Measurements from ENCODE around the gene NHS.
"Not testable (repeated sequence)": the region's sequence is repeated elsewhere in the genome, so short reads cannot be mapped to it uniquely, and the experiment has no call there.

NHS gene

DNA sequence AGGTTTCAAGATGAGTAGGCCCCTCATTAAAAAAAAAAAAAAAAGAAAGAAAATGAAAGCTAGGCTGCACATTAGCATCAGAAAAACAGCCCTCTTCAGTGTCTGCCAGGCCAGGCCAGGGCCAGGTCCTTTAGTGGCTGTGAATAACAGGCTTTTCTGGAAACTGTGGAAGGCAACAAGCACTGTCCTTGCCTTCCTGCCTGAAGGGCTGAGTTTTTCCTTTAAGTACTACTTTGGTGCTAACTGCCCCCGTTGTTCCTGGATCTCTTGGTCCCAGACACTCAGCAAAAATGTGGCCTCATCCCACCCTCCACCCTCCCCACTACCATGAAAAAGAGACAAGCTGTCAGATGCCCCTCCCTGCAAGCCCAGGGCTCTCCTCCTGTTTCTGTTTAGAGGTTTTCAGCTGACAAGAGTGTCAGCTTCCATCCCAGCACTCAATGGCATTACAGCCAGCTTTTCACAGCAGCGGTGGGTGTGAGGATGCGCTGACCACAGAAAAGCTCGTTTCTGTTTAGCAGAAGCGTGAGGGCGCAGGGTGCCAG lies 174.2 kb downstream of the NHS start:
- peak; percentile 19 for DNase-seq (ENCODE audit: low spot score)

DNA sequence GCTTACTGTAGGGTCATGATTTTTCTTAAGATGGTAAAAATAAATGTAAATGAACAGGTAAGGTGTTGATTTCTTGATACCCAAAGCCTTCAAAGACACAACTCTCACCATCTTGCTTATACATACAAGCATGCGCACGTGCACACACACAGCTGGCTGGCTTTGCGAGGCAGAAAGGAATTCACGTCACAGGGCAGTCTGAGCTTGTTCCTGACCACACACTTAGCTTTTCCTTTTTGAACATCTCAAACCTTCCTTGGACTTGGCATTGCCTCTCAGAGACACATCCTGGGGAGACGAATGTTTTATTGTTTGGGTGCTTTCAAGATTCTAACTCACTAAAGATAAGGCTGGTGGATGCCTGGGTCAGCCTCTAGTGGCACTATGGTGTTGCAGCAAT lies 175.0 kb downstream of the NHS start:
- DNase-seq (ENCODE audit: low spot score) = no peak

DNA sequence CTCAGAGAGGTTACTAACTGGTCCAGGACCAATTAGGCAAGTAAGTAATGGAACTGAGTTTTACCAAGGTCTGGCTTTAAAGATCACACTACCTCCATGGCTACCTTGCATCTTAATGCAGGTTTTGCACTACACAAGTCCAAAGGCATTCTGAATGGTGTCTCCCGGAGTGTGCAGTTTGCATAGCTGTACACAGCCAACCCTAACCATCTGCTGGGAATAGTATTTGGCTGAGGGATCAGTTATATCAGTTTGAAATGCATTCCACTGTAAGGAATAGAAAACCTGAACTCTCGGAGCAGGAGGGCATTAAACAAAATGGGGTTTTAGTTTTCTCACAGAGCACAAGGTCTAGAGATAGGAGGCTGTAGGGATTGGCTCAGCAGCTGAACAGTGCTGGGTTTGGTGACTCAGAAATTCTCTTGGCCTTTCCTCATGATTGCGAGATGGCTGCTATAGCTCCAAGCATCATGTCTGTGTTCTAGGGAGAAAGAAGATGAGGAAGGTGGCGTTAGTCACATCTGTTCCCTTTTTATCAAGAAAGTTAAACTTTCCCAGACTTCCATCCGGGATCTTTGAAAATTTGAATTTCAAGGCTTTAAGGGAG lies 177.1 kb downstream of the NHS start:
- no peak for DNase-seq (ENCODE audit: low spot score)

DNA sequence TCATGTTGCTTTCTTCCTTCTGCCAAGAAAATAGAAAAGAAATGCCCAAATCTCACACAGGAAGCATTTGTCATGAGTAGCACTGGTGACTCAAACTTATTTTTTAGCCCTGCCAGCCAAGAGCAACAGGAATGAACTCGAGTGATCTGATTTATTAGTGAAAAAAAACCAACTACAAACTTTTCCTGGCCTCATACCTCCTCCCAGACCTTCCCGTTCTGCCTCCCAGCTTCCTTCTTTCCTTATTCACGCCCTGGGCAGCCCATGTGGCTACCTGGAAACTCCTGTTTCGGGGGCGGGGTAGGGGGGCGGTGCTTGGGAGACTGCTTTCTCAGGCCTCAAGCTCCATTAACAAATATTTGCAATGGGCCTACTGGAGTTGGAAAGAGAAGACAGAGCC lies 178.5 kb downstream of the NHS start:
- DNase-seq (ENCODE audit: low spot score) = peak; percentile 22

DNA sequence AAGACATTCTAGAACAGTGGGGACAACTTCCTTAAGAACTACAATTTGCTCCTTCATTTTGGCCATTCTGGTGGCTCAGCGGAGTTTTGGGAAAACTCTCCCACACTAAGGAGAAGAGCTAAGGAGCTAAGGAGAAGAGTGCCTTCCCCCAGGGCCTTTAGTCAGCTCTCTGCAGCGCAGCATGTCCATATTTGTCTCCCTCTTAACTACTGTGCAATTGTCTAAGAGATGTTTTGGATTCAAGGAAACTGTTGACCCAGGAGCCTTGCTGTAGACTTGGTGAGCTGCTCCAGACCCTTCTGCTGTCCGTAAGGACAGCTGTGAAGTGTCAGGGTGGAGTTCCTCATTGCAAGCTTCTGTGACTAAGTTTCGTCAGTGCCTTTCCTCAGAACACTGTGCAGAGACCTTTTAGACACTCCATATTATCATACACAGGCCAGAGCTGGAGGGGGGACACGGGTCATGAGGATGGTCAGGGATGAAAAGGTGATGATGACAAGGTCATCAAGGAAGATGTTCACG lies 179.0 kb downstream of the NHS start:
- DNase-seq (ENCODE audit: low spot score) = no peak

DNA sequence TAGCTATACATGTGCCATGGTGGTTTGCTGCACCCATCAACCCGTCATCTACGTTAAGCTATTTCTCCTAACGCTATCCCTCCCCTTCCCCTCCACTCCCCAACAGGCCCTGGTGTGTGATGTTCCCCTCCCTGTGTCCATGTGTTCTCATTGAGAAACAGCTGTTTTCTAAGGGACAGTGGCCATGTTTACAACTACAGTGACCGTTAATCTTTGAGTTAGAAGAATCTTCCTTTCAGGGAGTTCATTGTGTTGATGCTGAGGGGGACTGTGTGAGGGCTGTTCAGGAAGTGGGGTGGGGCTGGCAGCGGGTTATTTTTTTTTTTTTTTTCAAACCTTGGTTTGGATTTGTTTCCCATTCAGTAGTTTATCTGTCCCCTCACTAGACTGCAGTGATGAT lies 179.9 kb downstream of the NHS start:
- no peak for DNase-seq (ENCODE audit: low spot score)

DNA sequence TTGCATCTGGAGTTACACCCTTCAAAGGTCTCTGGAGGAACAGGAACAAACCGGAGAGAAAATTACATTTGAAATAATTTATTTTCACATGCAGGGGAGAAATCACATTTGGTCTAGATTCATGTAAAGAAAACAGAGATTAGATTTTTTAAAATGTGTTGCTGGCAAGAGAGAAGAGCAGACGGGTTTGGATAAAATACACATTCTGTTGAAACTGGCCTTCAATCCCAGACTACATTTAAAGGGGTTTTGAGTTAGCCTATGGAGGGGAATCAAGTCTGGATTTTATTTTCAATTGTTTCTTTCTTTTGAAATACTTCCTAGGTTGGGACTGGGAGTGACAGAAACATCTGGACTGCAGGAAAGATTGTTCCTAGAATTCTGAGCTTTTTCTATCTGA lies 180.8 kb downstream of the NHS start:
- DNase-seq (ENCODE audit: low spot score) = no peak

DNA sequence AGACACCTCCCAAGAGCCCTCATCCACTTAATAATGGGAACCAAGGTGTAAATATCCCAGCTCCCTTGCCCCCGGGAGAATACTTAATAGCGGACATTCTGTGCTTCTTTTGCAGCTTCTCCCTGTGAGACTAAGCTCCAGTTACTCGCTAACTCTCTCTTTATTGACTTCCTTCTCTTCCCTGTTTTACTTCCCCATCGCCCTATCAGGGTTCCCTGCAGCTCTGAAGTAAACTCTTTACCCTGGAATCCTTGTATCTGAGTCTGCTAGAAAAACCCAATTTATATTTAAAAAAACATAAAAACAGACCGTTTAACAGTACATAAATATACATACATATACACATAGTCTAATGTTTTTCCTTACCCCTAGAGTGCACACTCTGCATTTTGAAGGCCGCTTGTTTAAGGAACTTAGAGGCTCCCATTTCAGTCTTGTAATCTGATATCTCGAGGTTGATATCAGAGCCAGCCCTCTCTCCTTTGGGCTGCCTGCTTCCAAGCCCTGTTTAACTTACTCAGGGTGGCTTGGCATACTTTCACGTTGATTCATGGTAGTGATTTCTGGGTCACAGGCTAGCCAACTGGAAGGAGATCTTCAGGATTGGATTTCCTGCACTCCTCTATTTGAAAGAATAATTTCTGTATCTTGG lies 184.9 kb downstream of the NHS start:
- peak; percentile 24 for DNase-seq (ENCODE audit: low spot score)

DNA sequence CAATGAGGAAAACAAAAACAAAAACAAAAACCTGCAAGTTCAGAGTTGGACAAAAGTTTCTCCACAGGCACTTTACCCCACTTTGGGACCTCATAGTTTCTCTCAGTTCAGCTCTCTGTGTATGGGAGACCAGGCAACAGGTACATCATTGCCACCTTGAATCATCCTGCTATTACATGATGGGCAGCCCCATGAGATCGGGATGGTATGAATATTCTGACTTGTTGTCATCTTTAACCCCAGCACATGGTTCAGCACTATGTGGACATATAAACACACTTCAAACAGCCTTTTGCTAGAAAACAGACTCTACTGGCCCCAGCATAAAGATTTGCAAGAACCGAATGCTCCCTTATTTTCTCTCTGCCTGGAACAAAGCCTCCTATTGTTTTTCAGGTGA lies 185.4 kb downstream of the NHS start:
- DNase-seq (ENCODE audit: low spot score) = no peak

DNA sequence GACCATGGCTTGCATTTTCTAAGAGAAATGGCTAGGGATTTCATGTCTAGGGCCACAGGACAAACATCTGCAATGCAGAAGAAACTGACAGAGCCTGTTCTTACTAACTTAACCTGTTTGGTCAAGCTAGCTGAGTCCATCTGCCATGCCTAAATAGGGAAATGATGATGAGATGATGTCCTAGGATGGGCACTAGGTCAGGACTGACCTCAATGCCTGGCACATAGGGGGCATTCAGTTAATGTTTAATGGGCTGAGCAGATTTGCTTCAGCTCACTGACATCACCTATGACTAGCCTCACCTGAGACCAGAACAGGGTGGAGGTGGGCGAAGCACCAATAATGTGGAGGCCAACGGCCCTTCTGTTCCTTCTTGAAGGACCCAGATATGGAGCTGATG lies 188.1 kb downstream of the NHS start:
- DNase-seq (ENCODE audit: low spot score) = no peak

DNA sequence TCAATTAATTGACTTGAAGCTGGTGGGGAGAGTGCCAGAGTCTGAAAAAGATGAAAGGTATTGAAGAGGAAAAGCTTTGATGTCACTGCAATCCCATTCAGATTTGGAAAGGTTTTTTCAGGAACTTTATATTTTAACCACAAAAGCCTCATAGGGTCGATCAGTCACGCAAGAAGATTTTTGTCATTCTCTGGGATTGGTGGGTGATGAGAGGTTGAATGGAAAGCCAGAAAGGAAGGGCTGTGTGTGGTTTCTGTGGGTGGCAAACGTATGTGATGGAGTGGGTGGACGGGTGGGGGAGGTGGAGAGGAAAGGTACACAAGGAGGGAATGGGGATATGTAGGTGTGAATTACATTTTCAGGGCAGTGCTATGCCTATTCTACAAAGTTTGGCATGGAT lies 188.5 kb downstream of the NHS start:
- no peak for DNase-seq (ENCODE audit: low spot score)

DNA sequence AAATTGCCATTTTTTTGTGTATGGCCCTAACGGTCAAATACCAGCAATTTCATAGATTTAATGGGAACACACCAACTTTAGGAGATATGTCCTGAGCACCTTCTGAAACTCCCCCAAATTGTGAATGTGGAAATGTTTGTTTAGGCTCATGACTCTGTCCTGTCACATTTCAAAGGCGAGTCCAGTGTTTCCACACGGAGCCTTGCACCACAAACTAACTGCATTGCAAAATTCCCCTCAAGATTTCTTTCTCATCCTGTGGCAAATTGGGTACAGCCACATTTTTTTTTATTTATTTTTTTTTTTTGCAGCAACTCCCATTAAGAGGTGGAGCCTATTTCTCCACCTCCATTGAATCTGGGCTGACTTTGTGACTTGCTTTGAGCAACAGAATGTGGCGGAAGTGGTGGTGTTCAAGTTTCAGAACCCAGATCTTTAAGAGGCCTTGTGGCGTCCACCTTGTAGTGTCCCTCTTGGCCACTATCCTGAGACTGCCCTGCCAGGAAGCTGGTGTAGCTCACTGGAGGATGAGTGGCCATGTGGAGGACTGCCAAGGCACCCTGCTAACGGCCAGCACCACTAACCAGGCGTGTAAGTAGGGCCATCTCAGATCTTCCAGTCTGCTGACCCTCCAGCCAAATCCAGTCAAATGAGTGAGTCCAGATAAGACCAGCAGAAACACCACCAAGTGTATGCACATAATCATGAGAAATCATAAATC lies 189.8 kb downstream of the NHS start:
- DNase-seq (ENCODE audit: low spot score) = no peak

DNA sequence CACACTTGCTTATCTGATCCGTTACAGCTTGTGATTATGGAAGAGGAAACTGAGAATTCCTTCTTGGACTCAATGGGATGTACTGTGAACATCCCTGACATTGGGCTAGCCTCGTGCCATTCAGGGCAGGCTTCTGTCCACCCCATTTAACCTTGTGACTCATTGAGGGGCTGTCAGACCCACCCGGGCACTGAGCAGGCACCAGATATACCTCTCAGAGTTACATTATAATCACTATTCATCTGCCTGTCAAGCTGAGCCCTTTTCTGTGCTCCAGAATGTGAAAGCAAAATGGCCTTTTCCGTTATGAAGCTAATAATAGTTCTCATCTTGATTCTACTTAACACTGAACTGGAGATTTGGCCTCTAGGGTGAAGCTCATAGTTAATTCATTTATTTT lies 191.7 kb downstream of the NHS start:
- DNase-seq (ENCODE audit: low spot score) = no peak

DNA sequence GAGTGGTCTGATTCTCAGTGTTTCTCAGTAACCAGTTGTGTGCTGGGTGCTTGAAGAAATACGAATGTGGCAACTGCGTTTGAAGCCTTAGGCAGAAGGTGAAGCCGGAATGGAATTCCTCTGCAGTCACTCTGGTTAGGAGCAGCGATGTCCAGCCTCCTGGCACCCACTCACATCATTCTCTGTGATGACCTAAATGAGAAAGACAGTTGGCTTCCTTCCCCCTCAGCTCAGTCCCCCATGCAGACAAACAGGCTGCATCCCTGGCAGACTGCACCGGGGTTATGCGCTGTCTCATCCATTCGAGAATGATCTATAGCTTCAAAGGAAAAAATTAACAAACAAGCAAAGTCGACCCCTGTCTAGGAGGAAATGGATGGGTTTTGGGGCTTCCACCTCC lies 192.2 kb downstream of the NHS start:
- DNase-seq (ENCODE audit: low spot score) = no peak

DNA sequence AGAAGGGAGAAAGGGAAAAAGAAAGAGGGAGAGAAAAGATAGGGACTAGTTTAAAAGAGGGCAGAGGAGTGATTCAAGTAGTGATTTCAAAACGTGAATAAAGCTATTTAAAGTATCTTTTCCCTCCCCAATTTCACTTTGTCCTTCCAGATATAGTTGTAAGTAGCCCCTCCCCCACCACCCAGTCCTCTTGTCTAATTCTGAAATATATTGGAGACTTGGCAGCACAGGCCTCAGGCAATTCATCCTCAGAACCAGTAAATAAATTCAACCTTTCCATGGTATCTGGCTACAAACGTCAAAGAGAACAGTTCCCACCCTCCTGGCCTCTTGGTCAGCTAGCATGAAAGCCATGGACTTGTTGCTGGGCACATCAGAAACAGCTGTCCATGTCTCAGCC lies 192.8 kb downstream of the NHS start:
- no peak for DNase-seq (ENCODE audit: low spot score)

DNA sequence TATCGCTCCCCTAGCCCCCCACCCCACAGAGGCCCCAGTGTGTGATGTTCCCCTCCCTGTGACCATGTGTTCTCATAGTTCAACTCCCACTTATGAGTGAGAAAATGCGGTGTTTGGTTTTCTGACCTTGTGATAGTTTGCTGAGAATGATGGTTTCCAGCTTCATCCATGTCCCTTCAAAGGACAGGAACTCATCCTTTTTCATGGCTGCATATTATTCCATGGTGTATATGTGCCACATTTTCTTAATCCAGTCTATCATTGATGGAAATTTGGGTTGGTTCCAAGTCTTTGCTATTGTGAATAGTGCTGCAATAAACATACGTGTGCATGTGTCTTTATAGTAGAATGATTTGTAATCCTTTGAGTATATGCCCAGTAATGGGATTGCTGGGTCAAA lies 193.8 kb downstream of the NHS start:
- DNase-seq (ENCODE audit: low spot score) = not testable (repeated sequence)

DNA sequence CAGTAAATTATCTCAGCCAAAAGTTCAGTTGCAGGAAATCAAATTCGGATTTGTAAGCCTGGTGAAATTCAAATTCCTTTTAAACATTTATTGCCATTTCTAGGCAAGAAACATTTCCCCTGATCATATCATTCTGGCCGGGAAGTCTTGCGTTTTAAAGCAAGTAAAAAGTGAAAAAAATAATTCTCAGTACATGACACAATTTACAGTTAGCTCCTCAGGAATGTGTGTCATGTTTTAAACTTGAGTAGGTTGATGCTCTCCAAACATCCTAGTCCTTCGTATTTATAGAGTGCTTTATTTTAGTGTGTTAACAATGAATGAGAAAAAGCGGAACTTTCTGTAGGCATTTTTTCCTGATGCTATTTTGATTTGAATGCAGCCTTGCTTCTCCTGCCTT lies 204.0 kb downstream of the NHS start:
- no peak for DNase-seq (ENCODE audit: low spot score)

DNA sequence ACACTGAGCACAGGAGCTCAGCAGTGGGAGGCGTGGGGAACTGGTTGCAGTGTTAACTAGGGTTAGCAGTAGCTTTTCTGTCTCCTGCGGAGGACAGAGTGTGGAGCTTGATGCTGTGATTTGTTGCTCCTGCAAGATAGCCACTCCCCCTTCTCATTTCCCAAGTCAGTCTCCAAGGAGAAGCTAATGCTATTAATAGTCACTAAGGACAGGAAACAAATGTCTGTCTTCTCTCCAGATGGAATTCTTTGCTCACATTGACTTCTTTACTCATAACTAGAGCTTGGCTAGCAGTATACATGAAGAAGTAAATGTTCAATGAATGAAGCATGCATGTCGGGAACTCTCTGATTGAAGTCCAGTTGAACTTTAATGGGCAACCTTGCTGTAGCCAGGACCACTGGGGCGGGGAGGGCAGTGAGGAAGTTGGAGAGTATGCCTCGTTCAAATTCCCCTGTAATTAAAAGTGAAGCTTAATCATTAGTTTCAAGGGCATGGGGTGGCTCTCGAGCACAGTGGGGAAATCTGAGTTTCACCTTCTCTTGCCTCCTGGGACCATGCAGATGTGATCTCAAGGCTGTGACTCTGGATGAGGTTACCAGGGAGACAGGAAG lies 205.6 kb downstream of the NHS start:
- peak; percentile 11 for DNase-seq (ENCODE audit: low spot score)

DNA sequence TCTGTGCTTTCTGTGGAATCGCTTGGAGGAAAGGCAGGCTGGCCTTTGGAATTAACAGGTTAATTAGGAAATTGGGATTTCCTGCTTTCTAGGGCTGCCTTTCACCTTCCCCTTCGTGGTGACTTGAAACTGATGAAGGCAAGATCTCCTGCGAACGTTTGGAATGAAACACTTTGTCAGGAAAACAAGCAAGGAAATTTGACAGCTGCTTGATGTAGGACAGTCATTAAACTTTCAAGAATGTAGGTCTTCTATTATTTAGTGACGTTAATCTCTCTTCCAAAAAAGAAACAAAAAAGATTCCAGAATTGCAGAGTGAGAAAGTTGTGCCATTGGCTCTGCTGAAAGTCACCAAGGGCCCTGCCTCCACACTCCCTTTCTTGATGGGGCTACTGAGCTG lies 206.6 kb downstream of the NHS start:
- no peak for DNase-seq (ENCODE audit: low spot score)

DNA sequence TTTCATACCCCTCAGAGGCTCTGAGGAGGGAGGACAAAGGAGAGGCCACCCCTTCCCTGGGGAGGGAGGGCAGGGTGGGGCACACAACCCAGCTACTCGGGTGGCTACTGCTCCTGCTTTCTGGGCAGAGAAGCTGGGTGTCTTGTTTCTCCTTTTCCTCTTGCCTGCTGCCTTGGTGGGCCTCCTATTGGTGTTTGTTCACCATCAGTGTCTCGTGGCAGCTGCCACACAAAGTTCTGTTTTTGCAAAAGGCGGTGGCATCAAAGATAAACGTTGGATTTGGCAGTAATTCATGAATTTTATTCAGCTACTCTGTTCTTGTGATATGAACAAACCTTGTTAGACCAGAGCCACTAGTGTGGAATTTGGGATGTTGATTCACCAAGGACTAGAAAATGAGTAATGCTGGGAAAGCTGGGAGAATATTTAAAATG lies 209.3 kb downstream of the NHS start:
- DNase-seq (ENCODE audit: low spot score) = no peak

DNA sequence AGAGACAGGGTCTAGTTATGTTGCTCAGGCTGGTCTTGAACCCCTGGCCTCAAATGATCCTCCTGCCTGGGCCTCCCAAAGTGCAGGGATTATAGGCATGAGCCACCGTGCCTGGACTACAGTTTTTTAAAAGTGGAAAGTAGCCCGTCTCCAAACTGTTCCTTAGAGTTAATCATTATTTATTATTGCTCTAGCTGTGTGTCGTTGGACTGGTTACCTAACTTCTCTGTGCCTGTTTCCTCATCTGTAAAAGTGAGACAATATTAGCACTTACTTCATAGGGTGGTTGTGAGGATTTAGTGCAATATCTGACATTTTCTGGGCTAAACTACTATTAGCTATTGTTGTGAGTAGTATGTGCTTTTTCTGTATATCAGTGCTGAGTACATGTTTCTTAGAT lies 210.0 kb downstream of the NHS start:
- DNase-seq (ENCODE audit: low spot score) = no peak

DNA sequence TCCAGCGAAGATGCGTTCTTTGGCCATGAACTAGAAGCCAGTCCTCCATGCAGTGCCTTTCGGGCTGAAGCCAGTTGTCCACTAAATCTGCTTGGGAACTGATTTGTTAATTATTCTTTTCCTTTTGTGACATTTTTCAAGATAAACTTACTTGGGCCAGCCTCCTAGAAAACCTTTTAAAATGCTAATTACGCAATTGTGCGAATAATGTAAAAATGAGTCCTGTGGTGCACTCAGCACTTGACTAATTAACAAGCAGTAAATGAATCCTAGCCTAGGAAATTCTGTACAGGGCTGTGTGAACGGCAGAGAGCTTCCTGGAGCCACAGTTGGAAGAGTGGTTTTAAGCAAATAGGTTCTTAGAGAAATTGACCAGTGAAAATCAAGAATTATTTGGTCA lies 212.4 kb downstream of the NHS start:
- DNase-seq (ENCODE audit: low spot score) = no peak

DNA sequence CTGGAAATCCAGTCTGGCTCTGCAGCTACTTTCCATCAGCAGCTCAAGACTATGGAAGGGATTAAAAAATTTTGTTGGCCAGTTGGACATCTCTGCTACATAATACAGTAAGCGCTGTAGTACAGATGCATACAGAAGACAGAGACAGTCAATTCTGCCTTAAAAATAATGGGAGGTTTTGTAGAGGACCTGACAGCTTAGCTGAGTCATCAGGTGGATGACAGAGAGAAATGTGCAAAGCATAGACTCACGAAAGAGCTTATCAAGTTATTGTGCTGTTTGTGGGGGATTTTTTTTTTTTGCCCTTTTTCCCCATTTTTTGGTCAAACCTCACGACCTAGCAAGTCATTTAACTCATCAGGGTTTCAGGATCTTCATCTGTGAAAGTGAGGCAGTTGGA lies 213.3 kb downstream of the NHS start:
- DNase-seq (ENCODE audit: low spot score) = no peak

Measured in iPS-NIHi11 (cell line).